Mammary epithelial cell (primary cell): ENCODE measurements around the gene CABLES1.

Experiments
- EZH2 ChIP-seq: IDR thresholded peaks from 2 replicates; pipeline ENCODE4 v1.6.1; 2012; ENCODE audit warnings: low read length, inconsistent platforms, borderline replicate concordance
- TF ChIP-seq, protein P1 (sequence below), 2 donors: IDR thresholded peaks in 1 of 2; conservative IDR thresholded peaks in 1 of 2; 2 replicates each; pipeline ENCODE4 v1.5.1; 2011 to 2012; ENCODE audit warnings: inconsistent platforms in 2 of 2, low read length in 2 of 2, mild to moderate bottlenecking in 2 of 2, control low read depth in 1 of 2, low read depth in 1 of 2; ENCODE audit not compliant: insufficient read depth in 1 of 2; ENCODE audit errors: extremely low read depth in 1 of 2

DNA sequence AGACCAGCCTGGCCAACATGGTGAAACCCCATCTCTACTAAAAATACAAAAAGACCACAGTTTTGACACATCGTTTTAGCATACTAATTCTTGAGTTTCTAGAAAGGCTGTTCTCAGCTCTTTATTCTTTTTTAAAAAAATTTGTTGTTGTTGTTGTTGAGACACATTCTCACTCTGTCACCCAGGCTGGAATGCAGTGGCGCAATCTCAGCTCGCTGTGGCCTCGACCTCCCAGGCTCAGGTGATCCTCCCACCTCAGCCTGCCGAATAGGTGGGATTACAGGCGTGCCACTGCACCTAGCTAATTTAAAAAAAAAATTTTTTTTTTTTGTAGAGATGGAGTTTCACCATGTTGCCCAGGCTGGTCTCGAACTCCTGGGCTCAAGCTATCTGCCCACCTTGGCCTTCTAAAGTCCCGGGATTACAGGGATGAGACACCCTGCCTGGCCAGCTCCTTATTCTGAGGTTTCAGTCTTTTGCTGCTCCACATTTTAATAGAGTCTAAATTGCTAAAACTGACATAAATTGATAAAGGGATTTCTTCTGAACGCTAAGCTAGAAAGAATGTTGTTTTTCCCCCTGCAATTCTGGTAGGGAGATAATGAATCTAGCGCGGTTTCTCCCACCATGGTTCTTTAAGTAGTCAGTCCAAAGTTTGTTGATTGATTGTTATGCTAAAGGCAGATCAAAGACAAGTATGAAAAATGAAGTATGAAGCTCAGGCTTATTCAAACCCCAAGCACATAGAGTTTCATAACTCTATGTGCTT is 32.6 kb upstream of the CABLES1 start:
- TF ChIP-seq EZH2: no peak
- TF ChIP-seq, protein P1, sequence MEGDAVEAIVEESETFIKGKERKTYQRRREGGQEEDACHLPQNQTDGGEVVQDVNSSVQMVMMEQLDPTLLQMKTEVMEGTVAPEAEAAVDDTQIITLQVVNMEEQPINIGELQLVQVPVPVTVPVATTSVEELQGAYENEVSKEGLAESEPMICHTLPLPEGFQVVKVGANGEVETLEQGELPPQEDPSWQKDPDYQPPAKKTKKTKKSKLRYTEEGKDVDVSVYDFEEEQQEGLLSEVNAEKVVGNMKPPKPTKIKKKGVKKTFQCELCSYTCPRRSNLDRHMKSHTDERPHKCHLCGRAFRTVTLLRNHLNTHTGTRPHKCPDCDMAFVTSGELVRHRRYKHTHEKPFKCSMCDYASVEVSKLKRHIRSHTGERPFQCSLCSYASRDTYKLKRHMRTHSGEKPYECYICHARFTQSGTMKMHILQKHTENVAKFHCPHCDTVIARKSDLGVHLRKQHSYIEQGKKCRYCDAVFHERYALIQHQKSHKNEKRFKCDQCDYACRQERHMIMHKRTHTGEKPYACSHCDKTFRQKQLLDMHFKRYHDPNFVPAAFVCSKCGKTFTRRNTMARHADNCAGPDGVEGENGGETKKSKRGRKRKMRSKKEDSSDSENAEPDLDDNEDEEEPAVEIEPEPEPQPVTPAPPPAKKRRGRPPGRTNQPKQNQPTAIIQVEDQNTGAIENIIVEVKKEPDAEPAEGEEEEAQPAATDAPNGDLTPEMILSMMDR (conservative IDR thresholded peaks at IDR 0.05 in 1 of 2, IDR thresholded peaks at IDR 0.05 in 1 of 2; ENCODE audit: extremely low read depth in 1 of 2, insufficient read depth in 1 of 2, low read depth in 1 of 2, low read length in 2 of 2): no peak
